GM06990 (cell line): ENCODE results near the gene SETDB1.
"Not testable (repeated sequence)": the region's sequence is repeated elsewhere in the genome, so short reads cannot be mapped to it uniquely, and the experiment has no call there.

Experiments used
- DNase-seq: peaks from one replicate; pipeline ENCODE4 v3.0.0-alpha.2; 2011; ENCODE audit not compliant: insufficient read length; ENCODE audit errors: extremely low read depth
- H3K27me3 ChIP-seq: replicated peaks from 2 replicates; pipeline ENCODE4 v1.6.0; 2011; ENCODE audit warnings: low read length; ENCODE audit not compliant: control insufficient read depth, insufficient read depth
- H3K36me3 ChIP-seq: 2 replicates; pipeline ENCODE4 v1.5.1; 2011; ENCODE audit warnings: low read length; ENCODE audit not compliant: control insufficient read depth, insufficient read depth
- H3K4me3 ChIP-seq: replicated peaks from 2 replicates; pipeline ENCODE4 v1.5.1; 2011; ENCODE audit warnings: low read depth, mild to moderate bottlenecking, control low read depth, low read length
- CTCF ChIP-seq: IDR thresholded peaks from 2 replicates; pipeline ENCODE4 v1.5.1; 2011; ENCODE audit warnings: low read length, control low read depth, mild to moderate bottlenecking, inconsistent platforms; ENCODE audit not compliant: insufficient read depth, poor library complexity, severe bottlenecking

Gene SETDB1

DNA sequence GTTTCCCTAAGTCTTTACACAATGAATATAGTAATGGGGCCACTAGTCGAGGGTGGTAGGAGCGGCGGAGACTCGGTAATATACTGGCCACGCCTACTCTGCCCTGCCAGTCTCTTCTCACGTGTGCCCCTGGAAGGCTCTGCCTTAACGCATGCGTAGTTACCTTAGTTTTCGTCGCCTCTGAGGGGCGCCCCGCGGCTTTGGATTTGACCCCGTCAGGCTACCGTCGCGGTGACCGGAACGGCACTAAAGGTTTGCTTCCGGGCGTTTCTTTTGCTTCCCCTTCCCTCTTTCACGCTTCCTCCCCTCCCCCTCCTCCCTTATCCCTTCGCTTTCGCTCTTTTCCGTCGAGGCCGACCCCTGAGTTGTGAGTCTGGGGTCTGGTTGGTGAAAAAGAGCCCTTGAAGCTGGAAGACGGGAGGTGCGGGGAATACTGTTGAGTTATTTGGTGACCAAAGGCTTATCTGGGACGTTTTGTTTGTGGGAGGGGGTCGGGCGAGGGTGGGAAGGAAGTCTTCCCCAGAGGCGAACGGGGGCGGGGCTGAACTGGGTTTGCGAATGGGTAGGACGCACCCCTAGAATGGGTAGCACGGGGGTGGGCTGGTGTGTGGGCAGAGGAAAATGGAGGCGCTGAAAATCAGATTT, at the start of gene SETDB1:
Gene SETDB1 (plus strand): TSS at position 267 of the 645 bp plus-strand sequence. CDS start 1,352 bp downstream, outside the sequence.
- peak; percentile 94 for DNase-seq
- peak; percentile 9 for TF ChIP-seq CTCF
- no peaks in the 10 kb centered on the region for H3K27me3 ChIP-seq

GRCh38 chr1:150878931-150879330, 47.2 kb upstream of the SETDB1 start:
- not testable (repeated sequence) for H3K27me3 ChIP-seq, H3K4me3 ChIP-seq, DNase-seq, H3K36me3 ChIP-seq

More for the DNA sequence above, at the start of gene SETDB1:
- Histone ChIP-seq H3K4me3 (peak within 1 kb of the TSS; percentile 94), H3K36me3 (peaks cover 2% of the 10 kb centered on the region)

DNA sequence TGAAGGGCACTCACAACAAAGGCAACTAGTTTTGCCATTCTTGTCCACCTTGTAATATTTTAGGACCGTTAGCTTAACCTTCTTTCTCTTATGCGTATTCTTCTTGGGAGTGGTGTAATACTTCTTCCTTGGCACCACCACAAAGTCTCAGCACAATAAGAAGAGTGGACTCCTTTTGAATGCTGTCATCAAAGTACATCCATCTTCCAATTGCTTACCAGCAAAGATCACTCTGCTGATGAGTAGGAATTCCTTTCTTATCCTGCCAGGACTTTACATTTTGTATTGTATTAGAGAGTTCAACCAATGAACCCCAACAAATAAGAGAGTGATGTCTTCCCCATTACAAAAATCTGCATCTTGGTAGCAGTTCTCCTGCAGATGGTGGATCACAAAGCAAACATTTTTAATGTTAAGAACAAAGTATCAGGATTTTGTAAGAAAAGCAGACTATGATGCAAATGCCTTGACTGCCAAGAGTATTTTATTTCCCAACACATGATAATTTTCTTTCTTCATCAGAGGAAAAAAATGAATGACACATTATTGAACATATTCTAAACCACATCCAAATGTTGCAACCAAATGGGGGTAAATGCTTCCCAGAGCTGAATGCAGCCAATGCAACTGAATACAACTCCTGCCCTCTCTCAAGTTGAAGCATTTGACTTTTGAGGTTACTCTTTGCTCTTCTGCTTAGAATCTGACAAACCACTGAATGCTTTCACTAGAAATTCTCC, 44.7 kb upstream of the SETDB1 start:
- no peak overlapping the region for H3K4me3 ChIP-seq
- no peak for DNase-seq
- TF ChIP-seq CTCF: no peak
- H3K27me3 ChIP-seq: no peaks in the 10 kb centered on the region
- H3K36me3 ChIP-seq: no peaks in the 10 kb centered on the region

GRCh38 chr1:150883121-150883520, 43.0 kb upstream of the SETDB1 start:
- H3K36me3 ChIP-seq, H3K4me3 ChIP-seq, H3K27me3 ChIP-seq, DNase-seq: not testable (repeated sequence)

GRCh38 chr1:150887018-150887417, 39.1 kb upstream of the SETDB1 start, which contains the start of gene CTXND2:
Gene CTXND2, plus strand, starts transcription at chr1:150887136. Its CDS starts 25,179 bp downstream, at chr1:150912315.
- TF ChIP-seq CTCF: no peak
- H3K4me3 ChIP-seq: no peak within 1 kb of the TSS

GRCh38 chr1:150888727-150889126, 37.4 kb upstream of the SETDB1 start:
- Histone ChIP-seq H3K27me3 (no peaks in the 10 kb centered on the region), H3K4me3 (no peak overlapping the region), H3K36me3 (no peaks in the 10 kb centered on the region)
- TF ChIP-seq CTCF: no peak
- DNase-seq: no peak

More at GRCh38 chr1:150887018-150887417, 39.1 kb upstream of the SETDB1 start, which contains the start of gene CTXND2:
- Histone ChIP-seq H3K27me3 (no peaks in the 10 kb centered on the region), H3K36me3 (no peaks in the 10 kb centered on the region)
- DNase-seq: no peak
